Activated naive CD4-positive, alpha-beta T cell treated with anti-CD3 and anti-CD28 coated beads for 36 hours (primary cell): Measurements from ENCODE around the gene OSTF1. TPM values are rescaled to one million over a fixed set of nuclear protein-coding genes. Genes with fewer than 3 reads are reported as not detected.

Source experiments
- CTCF ChIA-PET: fragments of 350-600 bp; sonication (Branson Sonifier 250); formaldehyde crosslinking; loops from one replicate; lab custom pipeline; 2021; ENCODE audit warnings: antibody characterized with exemption; lab: Charles Lee
- DNase-seq: peaks from one replicate; pipeline ENCODE4 v3.0.0-alpha.2; 2020
- H3K27ac Mint-ChIP-seq: one replicate; pipeline ENCODE4 v1.8.0; 2021; ENCODE audit warnings: mild to moderate bottlenecking, mixed read lengths
- H3K27me3 Mint-ChIP-seq: one replicate; pipeline ENCODE4 v1.8.0; 2021; ENCODE audit warnings: low read depth, mixed read lengths
- H3K36me3 Mint-ChIP-seq: one replicate; pipeline ENCODE4 v1.8.0; 2021; ENCODE audit warnings: low read depth, mixed read lengths
- H3K4me1 Mint-ChIP-seq: one replicate; pipeline ENCODE4 v1.8.0; 2021; ENCODE audit warnings: low read depth, mixed read lengths
- H3K4me3 Mint-ChIP-seq: one replicate; pipeline ENCODE4 v1.8.0; 2021; ENCODE audit warnings: mild to moderate bottlenecking, moderate library complexity, mixed read lengths
- H3K9me3 Mint-ChIP-seq: one replicate; pipeline ENCODE4 v1.8.0; 2021; ENCODE audit warnings: mixed read lengths
- intact Hi-C: fragments of 100-400 bp; cut with micrococcal nuclease; formaldehyde crosslinking; loops from one replicate; pipeline ENCODE4 v1.15.1; 2023
- total RNA-seq, 2 experiments: library from RNA; stranded (reverse); gene quantifications; one replicate each; pipeline ENCODE4 v1.2.3, GENCODE V29; 2021

The OSTF1 gene
- total RNA-seq, 2 experiments from 2014 or later, result 102 to 104 TPM

DNA sequence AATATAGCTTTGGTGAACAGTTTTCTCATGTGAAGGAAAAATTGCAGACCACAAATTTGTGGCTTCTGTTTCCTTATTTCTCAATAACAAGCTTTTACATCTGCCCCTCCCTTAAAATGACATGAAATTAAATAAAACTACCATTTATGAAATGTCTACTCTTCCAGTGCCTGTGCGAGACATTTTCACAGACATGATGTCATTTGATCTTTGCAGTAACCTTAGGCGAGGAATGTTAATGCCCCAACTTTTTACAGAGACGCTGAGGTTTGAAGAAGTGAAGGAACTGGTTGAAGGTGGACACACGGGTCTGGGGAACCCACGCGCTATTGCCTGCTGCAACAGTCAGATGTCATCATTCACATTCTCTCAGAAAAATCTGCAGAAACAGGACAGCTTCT is 61.5 kb downstream of the OSTF1 start:
- Mint-ChIP-seq H3K27me3 (no peaks in the 10 kb centered on the region), H3K4me1 (peaks cover 67% of the 10 kb centered on the region), H3K36me3 (peaks cover 16% of the 10 kb centered on the region), H3K27ac (peak overlapping the region; percentile 28), H3K9me3 (peaks cover 4% of the 10 kb centered on the region), H3K4me3 (no peak overlapping the region)
- CTCF ChIA-PET, result interaction anchor here (0.6 to 1.7 kb wide), 2 partner anchors 36 to 121 kb away, joined by 5 to 6 read pairs; no protein-coding TSS in a partner anchor
- DNase-seq, result no peak
- intact Hi-C loops, result loop anchor here (5.0 to 10.0 kb wide), 5 partner anchors 198 to 1995 kb away; partner anchors contain the start of genes ANXA1, C9orf40 and PCSK5

DNA sequence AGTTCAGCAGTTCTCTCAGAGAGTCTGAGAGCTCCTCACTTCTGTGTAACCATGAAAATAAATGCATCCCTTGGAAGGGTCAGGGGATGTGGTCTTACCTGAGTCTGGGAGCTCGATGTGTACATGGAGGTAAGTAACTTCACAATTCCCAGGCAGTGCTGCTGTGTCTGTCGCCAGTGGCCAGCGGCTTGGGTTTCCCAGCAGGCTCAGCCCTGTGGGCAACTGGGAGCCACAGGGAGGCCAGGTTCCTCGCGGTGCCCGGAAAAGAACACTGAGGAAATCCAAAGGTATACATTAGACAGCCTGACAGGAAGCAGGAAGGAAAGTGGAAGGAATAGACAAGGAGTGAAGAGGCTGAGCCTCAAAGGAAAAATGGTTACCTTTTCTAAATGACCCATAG is 62.2 kb downstream of the OSTF1 start:
- peaks cover 69% of the 10 kb centered on the region for H3K4me1 Mint-ChIP-seq
- H3K36me3 Mint-ChIP-seq, result peaks cover 10% of the 10 kb centered on the region
- CTCF ChIA-PET, result interaction anchor here (0.6 to 1.7 kb wide), 2 partner anchors 35 to 122 kb away, joined by 5 to 6 read pairs; no protein-coding TSS in a partner anchor
- H3K27me3 Mint-ChIP-seq, result no peaks in the 10 kb centered on the region
- no peak for DNase-seq
- H3K9me3 Mint-ChIP-seq, result no peaks in the 10 kb centered on the region
- no peak overlapping the region for H3K27ac Mint-ChIP-seq
- intact Hi-C loops, result loop anchor here (5.0 kb wide), 3 partner anchors 742 to 872 kb away; partner anchors contain the start of gene PCSK5
- H3K4me3 Mint-ChIP-seq, result no peak overlapping the region

DNA sequence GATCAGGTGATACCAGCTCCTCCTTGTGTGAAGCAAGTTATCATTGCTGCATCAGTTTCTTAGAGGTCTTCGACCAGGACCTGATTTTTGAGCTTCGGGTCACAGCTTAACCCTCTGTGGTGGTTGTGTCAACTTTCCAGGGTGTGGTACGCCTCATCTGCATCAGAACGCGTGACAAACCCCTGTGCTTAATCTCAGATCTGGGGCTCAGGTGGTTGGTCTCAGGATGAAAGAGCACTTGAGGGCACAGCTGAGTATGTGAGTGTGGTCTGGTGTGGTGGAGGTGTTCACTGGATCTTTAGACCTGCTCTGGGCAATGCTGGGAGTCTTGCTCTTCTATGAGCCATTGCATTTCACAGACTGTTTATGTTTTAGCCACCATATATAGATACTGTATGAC is 64.1 kb downstream of the OSTF1 start:
- peak overlapping the region; percentile 50 for H3K27ac Mint-ChIP-seq
- CTCF ChIA-PET, result interaction anchor here (0.6 to 1.4 kb wide), 2 partner anchors 33 to 849 kb away, joined by 3 to 5 read pairs; no protein-coding TSS in a partner anchor
- H3K9me3 Mint-ChIP-seq, result no peaks in the 10 kb centered on the region
- peak; percentile 72 for DNase-seq
- intact Hi-C loops, result loop anchor here (1.0 to 5.0 kb wide), 7 partner anchors 10 to 870 kb away; partner anchors contain the start of gene PCSK5
- H3K36me3 Mint-ChIP-seq, result peaks cover 1% of the 10 kb centered on the region
- H3K4me1 Mint-ChIP-seq, result peaks cover 68% of the 10 kb centered on the region
- no peaks in the 10 kb centered on the region for H3K27me3 Mint-ChIP-seq
- peak overlapping the region; percentile 14 for H3K4me3 Mint-ChIP-seq

GRCh38 chr9:75156858-75157257 is 68.5 kb downstream of the OSTF1 start:
- H3K4me1 Mint-ChIP-seq, result peaks cover 32% of the 10 kb centered on the region
- CTCF ChIA-PET, result interaction anchor here (1.1 kb wide), 1 partner anchor 205 kb away, joined by 3 read pairs; the partner anchor contains the start of gene C9orf40
- intact Hi-C loops, result no loop called here
- H3K9me3 Mint-ChIP-seq, result no peaks in the 10 kb centered on the region
- no peak for DNase-seq
- no peaks in the 10 kb centered on the region for H3K27me3 Mint-ChIP-seq
- no peak overlapping the region for H3K27ac Mint-ChIP-seq
- no peak overlapping the region for H3K4me3 Mint-ChIP-seq
- peaks cover 1% of the 10 kb centered on the region for H3K36me3 Mint-ChIP-seq

- Mint-ChIP-seq H3K27me3 (no peaks in the 10 kb centered on the region), H3K4me1 (peaks cover 11% of the 10 kb centered on the region), H3K36me3 (peaks cover 14% of the 10 kb centered on the region), H3K4me3 (no peak overlapping the region), H3K9me3 (no peaks in the 10 kb centered on the region), H3K27ac (no peak overlapping the region)
- intact Hi-C loops, result no loop called here
- DNase-seq, result no peak
- CTCF ChIA-PET, result no interaction called here
These were observed 73.0 kb downstream of the OSTF1 start for GRCh38 chr9:75161116-75161857.

DNA sequence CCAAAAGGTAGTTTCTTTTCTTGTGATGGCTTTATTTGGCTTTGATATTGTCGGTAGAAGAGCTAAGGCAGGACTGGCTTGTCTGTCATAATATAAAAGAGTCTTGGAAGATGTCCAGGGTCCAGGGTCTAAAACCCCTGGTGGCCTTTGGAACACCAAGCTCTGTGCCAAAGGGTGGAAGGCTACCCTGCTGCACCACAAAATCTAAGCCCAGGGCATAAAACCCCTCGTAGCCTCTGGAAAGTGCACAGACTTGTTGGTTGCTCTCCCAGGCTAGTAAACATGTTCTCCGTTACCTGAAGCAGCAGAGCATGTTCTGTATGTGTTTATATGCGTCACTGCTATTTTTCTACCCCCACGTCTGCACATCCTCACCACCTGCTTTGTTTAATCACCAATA is 75.5 kb downstream of the OSTF1 start:
- Mint-ChIP-seq H3K4me3 (no peak overlapping the region), H3K4me1 (peaks cover 18% of the 10 kb centered on the region), H3K27ac (no peak overlapping the region), H3K9me3 (peaks cover 9% of the 10 kb centered on the region), H3K27me3 (no peaks in the 10 kb centered on the region), H3K36me3 (peaks cover 27% of the 10 kb centered on the region)
- DNase-seq, result no peak
- intact Hi-C loops, result no loop called here
- CTCF ChIA-PET, result no interaction called here

GRCh38 chr9:75164573-75164972 is 76.3 kb downstream of the OSTF1 start:
- peaks cover 18% of the 10 kb centered on the region for H3K4me1 Mint-ChIP-seq
- H3K27me3 Mint-ChIP-seq, result no peaks in the 10 kb centered on the region
- intact Hi-C loops, result no loop called here
- CTCF ChIA-PET, result no interaction called here
- peaks cover 9% of the 10 kb centered on the region for H3K9me3 Mint-ChIP-seq
- H3K36me3 Mint-ChIP-seq, result peaks cover 33% of the 10 kb centered on the region
- DNase-seq, result no peak
- no peak overlapping the region for H3K4me3 Mint-ChIP-seq
- H3K27ac Mint-ChIP-seq, result no peak overlapping the region

- peaks cover 9% of the 10 kb centered on the region for H3K9me3 Mint-ChIP-seq
- no peaks in the 10 kb centered on the region for H3K27me3 Mint-ChIP-seq
- H3K36me3 Mint-ChIP-seq, result peaks cover 33% of the 10 kb centered on the region
- H3K27ac Mint-ChIP-seq, result peak overlapping the region; percentile 24
- H3K4me3 Mint-ChIP-seq, result no peak overlapping the region
- CTCF ChIA-PET, result interaction anchor here (3.1 kb wide), 1 partner anchor 18 kb away, joined by 13 read pairs; no protein-coding TSS in a partner anchor
- intact Hi-C loops, result loop anchor here (2.0 kb wide), 1 partner anchor 14 kb away; no protein-coding TSS in a partner anchor
- DNase-seq, result no peak
- peaks cover 16% of the 10 kb centered on the region for H3K4me1 Mint-ChIP-seq
These were observed 79.0 kb downstream of the OSTF1 start for GRCh38 chr9:75167281-75167680.

DNA sequence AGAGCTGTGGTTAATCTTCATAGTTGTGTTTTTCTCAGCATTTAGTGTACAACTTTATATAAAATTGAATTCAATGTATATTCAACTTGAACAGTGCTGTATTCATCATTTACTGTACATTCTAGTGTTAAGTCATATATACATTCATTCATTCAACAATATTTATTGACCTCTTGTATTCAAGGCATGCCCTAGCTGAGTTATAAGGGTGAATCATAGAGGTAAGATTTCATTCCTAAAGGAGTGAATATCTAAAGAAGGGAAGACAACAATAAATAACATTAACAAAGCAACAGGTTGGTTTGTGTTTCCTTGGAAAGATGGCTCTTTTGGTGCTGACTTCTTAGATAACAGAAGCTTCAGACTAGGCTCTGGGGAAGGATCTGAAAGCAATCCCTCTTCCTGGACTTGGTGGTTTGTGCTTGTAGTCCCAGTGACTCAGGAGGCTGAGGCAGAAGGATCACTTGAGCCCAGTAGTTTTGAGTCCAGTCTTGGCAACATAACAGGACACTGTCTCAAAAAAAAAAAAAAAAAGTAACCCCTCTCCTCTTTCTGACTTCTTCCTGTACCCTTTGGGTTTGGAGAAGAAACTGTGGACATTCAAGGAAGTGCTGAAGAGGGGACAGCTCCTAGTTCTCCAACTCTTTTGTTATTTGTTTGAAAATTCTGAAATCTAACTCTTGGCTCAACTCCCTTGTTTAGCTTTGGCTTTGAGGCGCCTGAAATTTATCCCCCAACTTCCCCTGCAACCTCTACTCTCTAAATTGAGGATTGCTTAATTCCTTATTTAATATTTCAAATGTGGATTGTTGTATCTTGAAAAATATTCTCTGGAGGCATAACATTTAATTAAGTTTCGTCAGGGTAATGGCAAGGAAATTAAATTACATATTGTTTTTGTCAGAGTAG is 80.2 kb downstream of the OSTF1 start:
- H3K27me3 Mint-ChIP-seq, result no peaks in the 10 kb centered on the region
- DNase-seq, result no peak
- H3K27ac Mint-ChIP-seq, result no peak overlapping the region
- H3K4me1 Mint-ChIP-seq, result peaks cover 16% of the 10 kb centered on the region
- no peak overlapping the region for H3K4me3 Mint-ChIP-seq
- intact Hi-C loops, result no loop called here
- peaks cover 9% of the 10 kb centered on the region for H3K9me3 Mint-ChIP-seq
- CTCF ChIA-PET, result interaction anchor here (1.0 to 3.1 kb wide), 2 partner anchors 17 to 30 kb away, joined by 3 to 13 read pairs; no protein-coding TSS in a partner anchor
- H3K36me3 Mint-ChIP-seq, result peaks cover 31% of the 10 kb centered on the region

GRCh38 chr9:75169623-75170022 is 81.3 kb downstream of the OSTF1 start:
- H3K9me3 Mint-ChIP-seq, result peaks cover 9% of the 10 kb centered on the region
- CTCF ChIA-PET, result interaction anchor here (1.1 kb wide), 1 partner anchor 100 kb away, joined by 5 read pairs; no protein-coding TSS in a partner anchor
- no peak overlapping the region for H3K4me3 Mint-ChIP-seq
- no peaks in the 10 kb centered on the region for H3K27me3 Mint-ChIP-seq
- peaks cover 28% of the 10 kb centered on the region for H3K36me3 Mint-ChIP-seq
- peaks cover 15% of the 10 kb centered on the region for H3K4me1 Mint-ChIP-seq
- intact Hi-C loops, result no loop called here
- DNase-seq, result no peak
- no peak overlapping the region for H3K27ac Mint-ChIP-seq

DNA sequence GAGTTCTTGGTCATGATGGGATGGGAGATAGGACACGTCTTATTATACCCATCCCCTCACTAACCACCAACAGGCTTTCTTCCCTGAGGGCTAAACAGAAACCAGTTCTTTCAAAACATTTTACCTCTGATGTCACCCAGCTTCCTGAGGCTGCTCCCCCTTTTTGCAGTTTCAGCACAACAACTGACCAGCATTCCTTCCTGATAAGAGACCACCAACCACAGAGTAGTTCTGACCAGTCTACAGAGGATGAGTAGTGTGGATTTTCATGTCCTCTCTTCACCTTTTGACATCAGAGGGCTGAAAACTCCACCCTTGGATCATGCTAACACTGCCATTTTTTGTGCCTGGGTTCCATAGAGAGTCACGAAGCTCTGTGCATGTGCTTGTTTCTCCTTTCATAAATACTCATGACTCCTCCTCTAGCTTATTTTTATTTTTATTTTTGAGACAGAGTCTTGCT is 82.6 kb downstream of the OSTF1 start:
- H3K9me3 Mint-ChIP-seq, result peaks cover 9% of the 10 kb centered on the region
- peaks cover 15% of the 10 kb centered on the region for H3K4me1 Mint-ChIP-seq
- no peaks in the 10 kb centered on the region for H3K27me3 Mint-ChIP-seq
- no peak overlapping the region for H3K27ac Mint-ChIP-seq
- intact Hi-C loops, result no loop called here
- H3K36me3 Mint-ChIP-seq, result peaks cover 21% of the 10 kb centered on the region
- H3K4me3 Mint-ChIP-seq, result no peak overlapping the region
- CTCF ChIA-PET, result interaction anchor here (0.6 to 1.9 kb wide), 3 partner anchors 15 to 101 kb away, joined by 3 to 12 read pairs (median 5); no protein-coding TSS in a partner anchor
- no peak for DNase-seq
